Liver (tissue), 9 donors: ENCODE measurements around the gene TECR. TPM values are rescaled to one million over a fixed set of nuclear protein-coding genes. Genes with fewer than 3 reads are reported as not detected.
"Not testable (repeated sequence)": the region's sequence is repeated elsewhere in the genome, so short reads cannot be mapped to it uniquely, and the experiment has no call there.

ENCODE experiments used
- DNase-seq: peaks from one replicate; pipeline ENCODE4 v3.0.0-alpha.2; 2017; ENCODE audit warnings: low spot score
- H3K27ac ChIP-seq, 2 donors: one replicate each; pipeline ENCODE4 v1.7.0; 2013; ENCODE audit warnings: inconsistent platforms in 2 of 2, low read length in 2 of 2, control low read depth in 1 of 2, low read depth in 1 of 2, mild to moderate bottlenecking in 1 of 2
- H3K27me3 ChIP-seq, 4 donors: one replicate each; pipeline versions ENCODE4 v1.6.1 to v1.7.0; 2013; ENCODE audit warnings: low read length in 3 of 4, inconsistent platforms in 1 of 4, mild to moderate bottlenecking in 1 of 4, moderate library complexity in 1 of 4; ENCODE audit not compliant: control insufficient read depth in 4 of 4, insufficient read depth in 4 of 4
- H3K36me3 ChIP-seq, 4 donors: one replicate each; pipeline versions ENCODE4 v1.6.1 to v1.7.0; 2013; ENCODE audit warnings: low read length in 3 of 4, mild to moderate bottlenecking in 3 of 4, low read depth in 1 of 4, moderate library complexity in 1 of 4; ENCODE audit not compliant: control insufficient read depth in 4 of 4, insufficient read depth in 3 of 4
- H3K4me1 ChIP-seq, 4 donors: one replicate each; pipeline versions ENCODE4 v1.6.1 to v1.7.0; 2013; ENCODE audit warnings: low read length in 3 of 4, mild to moderate bottlenecking in 3 of 4, moderate library complexity in 1 of 4; ENCODE audit not compliant: control insufficient read depth in 4 of 4, insufficient read depth in 4 of 4
- H3K4me3 ChIP-seq, 3 donors: one replicate each; pipeline versions ENCODE4 v1.6.1 to v1.7.0; 2013; ENCODE audit warnings: low read length in 3 of 3, control low read depth in 1 of 3, low read depth in 1 of 3, mild to moderate bottlenecking in 1 of 3
- H3K9ac ChIP-seq, 2 donors: one replicate each; pipeline ENCODE4 v1.7.0; 2013; ENCODE audit warnings: low read length in 2 of 2, mild to moderate bottlenecking in 2 of 2, moderate library complexity in 2 of 2, control low read depth in 1 of 2, low read depth in 1 of 2
- H3K9me3 ChIP-seq, 4 donors: one replicate each; pipeline versions ENCODE4 v1.6.1 to v1.7.0; 2013; ENCODE audit warnings: low read length in 3 of 4; ENCODE audit not compliant: control insufficient read depth in 4 of 4
- ATF3 ChIP-seq: IDR thresholded peaks from 2 replicates; pipeline ENCODE4 v1.6.1; 2016; ENCODE audit warnings: antibody characterized with exemption
- CTCF ChIP-seq: fragments of 150-350 bp; IDR thresholded peaks from 2 replicates; pipeline ENCODE4 v1.5.1; 2017; ENCODE audit warnings: improper control_type of control experiment, low read depth, low read length; ENCODE audit not compliant: missing input control
- EGR1 ChIP-seq, 2 donors: IDR thresholded peaks; 2 replicates each; pipeline ENCODE4 v1.6.1; 2016 to 2018; ENCODE audit warnings: antibody characterized with exemption in 2 of 2, low read depth in 2 of 2
- FOXA1 ChIP-seq: IDR thresholded peaks from 2 replicates; pipeline ENCODE4 v1.6.1; 2016; ENCODE audit warnings: antibody characterized with exemption
- FOXA2 ChIP-seq: IDR thresholded peaks from 2 replicates; pipeline ENCODE4 v1.6.1; 2016; ENCODE audit warnings: antibody characterized with exemption
- GABPA ChIP-seq, 2 donors: IDR thresholded peaks in 1 of 2; conservative IDR thresholded peaks in 1 of 2; 2 replicates each; pipeline ENCODE4 v1.6.1; 2016; ENCODE audit warnings: antibody characterized with exemption in 2 of 2, mild to moderate bottlenecking in 1 of 2, moderate library complexity in 1 of 2
- HNF4A ChIP-seq, 2 donors: conservative IDR thresholded peaks; 2 replicates each; pipeline ENCODE4 v1.6.1; 2016; ENCODE audit warnings: antibody characterized with exemption in 2 of 2, mild to moderate bottlenecking in 2 of 2
- HNF4G ChIP-seq: IDR thresholded peaks from 2 replicates; pipeline ENCODE4 v1.6.1; 2016; ENCODE audit warnings: antibody characterized with exemption
- MAX ChIP-seq: IDR thresholded peaks from 2 replicates; pipeline ENCODE4 v1.6.1; 2016; ENCODE audit warnings: antibody characterized with exemption
- NR2F2 ChIP-seq: IDR thresholded peaks from 2 replicates; pipeline ENCODE4 v1.6.1; 2016; ENCODE audit warnings: antibody characterized with exemption
- REST ChIP-seq: IDR thresholded peaks from 2 replicates; pipeline ENCODE4 v1.6.1; 2016; ENCODE audit warnings: antibody characterized with exemption, mild to moderate bottlenecking
- RXRA ChIP-seq, 2 donors: IDR thresholded peaks; 2 replicates each; pipeline ENCODE4 v1.6.1; 2017 to 2018; ENCODE audit warnings: antibody characterized with exemption in 2 of 2, mild to moderate bottlenecking in 1 of 2
- SP1 ChIP-seq: IDR thresholded peaks from 2 replicates; pipeline ENCODE4 v1.6.1; 2018; ENCODE audit warnings: antibody characterized with exemption, mild to moderate bottlenecking
- TAF1 ChIP-seq: conservative IDR thresholded peaks from 2 replicates; pipeline ENCODE4 v1.6.1; 2016; ENCODE audit warnings: antibody characterized with exemption, mild to moderate bottlenecking
- YY1 ChIP-seq: IDR thresholded peaks from 2 replicates; pipeline ENCODE4 v1.6.1; 2016; ENCODE audit warnings: antibody characterized with exemption, mild to moderate bottlenecking
- ZBTB33 ChIP-seq: IDR thresholded peaks from 2 replicates; pipeline ENCODE4 v1.6.1; 2016; ENCODE audit warnings: antibody characterized with exemption
- WGBS: extraction: QIAGEN DNeasy Blood & Tissue Kit; methylation state at CpG from one replicate; pipeline ENCODE4 v1.1.7; 2013; 5-methylcytosine and 5-hydroxymethylcytosine counted together
- polyA plus RNA-seq, 2 donors: library from polyadenylated mRNA; stranded (reverse) in 1 of 2; unstranded in 1 of 2; fragments of 200-250 nt in 1 of 2; fragments of >200 nt in 1 of 2; fragmentation: Nextera tagmentation in 1 of 2; extraction: Ambion mirVana in 1 of 2; gene quantifications; one replicate each; pipeline versions ENCODE4 v1.2.1 to v1.2.3, GENCODE V29; 2013 to 2015
- total RNA-seq, 2 donors: library from RNA; depleted of rRNA; stranded (reverse); fragments of >200 nt; gene quantifications; one replicate each; pipeline ENCODE4 v1.2.3, GENCODE V29; 2014
- donor health status: healthy.
- donor health status: healthy.
- donor health status: healthy.
- donor health status: healthy.
- donor health status: healthy.

Gene TECR
- total and polyA plus RNA-seq, 4 donors = 26.4 to 157 (median 60.8) TPM

GRCh38 chr19:14564652-14565297, 35.4 kb downstream of the TECR start:
- 88% methylated on average over 22 of the region's 22 CpGs for whole genome bisulfite sequencing
- Histone ChIP-seq H3K36me3 (peaks cover 0 to 11% (median 1%) of the 10 kb centered on the region in 4 donors), H3K4me1 (peaks cover 0 to 22% (median 17%) of the 10 kb centered on the region in 4 donors)
- H3K4me3 ChIP-seq, H3K27me3 ChIP-seq, H3K9me3 ChIP-seq, DNase-seq, H3K27ac ChIP-seq, H3K9ac ChIP-seq: not testable (repeated sequence)

GRCh38 chr19:14565298-14565679, 35.9 kb downstream of the TECR start:
- DNase-seq = no peak
- Histone ChIP-seq H3K27me3 (no peaks in the 10 kb centered on the region), H3K4me3 (no peak overlapping the region), H3K9ac (no peak overlapping the region), H3K4me1 (peaks cover 0 to 17% (median 12%) of the 10 kb centered on the region in 4 donors), H3K36me3 (peaks cover 0 to 11% (median 1%) of the 10 kb centered on the region in 4 donors), H3K27ac (no peak overlapping the region), H3K9me3 (no peaks in the 10 kb centered on the region)
- 93% methylated on average over 22 of the region's 22 CpGs for WGBS
- TF ChIP-seq CTCF (no peak), MAX (no peak), FOXA1 (no peak), GABPA (IDR thresholded peaks at IDR 0.05 in 1 of 2, conservative IDR thresholded peaks at IDR 0.05 in 1 of 2) (no peak), NR2F2 (no peak), YY1 (no peak), SP1 (no peak), ATF3 (no peak), TAF1 (no peak), ZBTB33 (no peak), RXRA (IDR thresholded peaks at IDR 0.05) (no peak), REST (no peak), HNF4G (no peak), FOXA2 (no peak), HNF4A (conservative IDR thresholded peaks at IDR 0.05) (no peak), EGR1 (IDR thresholded peaks at IDR 0.05; ENCODE audit: low read depth in 2 of 2) (no peak)
